Right atrium auricular region (tissue), 2 donors: Measurements from ENCODE around the gene GALNT13. TPM values are rescaled to one million over a fixed set of nuclear protein-coding genes. Genes with fewer than 3 reads are reported as not detected.

Experiments used
- DNase-seq: peaks from one replicate; pipeline ENCODE4 v3.0.0-alpha.2; 2019; ENCODE audit warnings: low spot score
- H3K27ac ChIP-seq, 2 donors: fragments of 200-600 bp; sonication (generic); 1 replicate in 1 of 2; 2 replicates in 1 of 2; pipeline ENCODE4 v1.5.1; 2016 to 2019
- H3K27me3 ChIP-seq, 2 donors: fragments of 200-600 bp; sonication (generic); one replicate each; pipeline versions ENCODE4 v1.5.1 to v1.6.0; 2017 to 2019
- H3K36me3 ChIP-seq: fragments of 200-600 bp; sonication (generic); one replicate; pipeline ENCODE4 v1.5.1; 2016
- H3K4me1 ChIP-seq, 2 donors: fragments of 200-600 bp; sonication (generic); one replicate each; pipeline versions ENCODE4 v1.5.1 to v1.6.0; 2017 to 2019
- H3K4me3 ChIP-seq, 2 donors: fragments of 200-600 bp; sonication (generic); 1 replicate in 1 of 2; 2 replicates in 1 of 2; pipeline ENCODE4 v1.5.1; 2017 to 2019; ENCODE audit warnings: mild to moderate bottlenecking in 1 of 2, moderate library complexity in 1 of 2
- H3K9me3 ChIP-seq, 2 donors: fragments of 200-600 bp; sonication (generic); one replicate each; pipeline ENCODE4 v1.5.1; 2019
- total RNA-seq, 2 donors: library from RNA; depleted of rRNA; stranded (reverse); fragments of >200 nt; gene quantifications; one replicate each; pipeline ENCODE4 v1.1.0, GENCODE V29; 2016
- TF ChIP-seq, protein P1 (sequence below), 2 donors: fragments of 200-600 bp; sonication (generic); IDR thresholded peaks; one replicate each; pipeline ENCODE4 v1.5.1; 2019; ENCODE audit warnings: antibody characterized with exemption in 2 of 2

Gene GALNT13
- total RNA-seq, 2 donors from 2014 or later: 0.55 to 2.2 TPM

DNA sequence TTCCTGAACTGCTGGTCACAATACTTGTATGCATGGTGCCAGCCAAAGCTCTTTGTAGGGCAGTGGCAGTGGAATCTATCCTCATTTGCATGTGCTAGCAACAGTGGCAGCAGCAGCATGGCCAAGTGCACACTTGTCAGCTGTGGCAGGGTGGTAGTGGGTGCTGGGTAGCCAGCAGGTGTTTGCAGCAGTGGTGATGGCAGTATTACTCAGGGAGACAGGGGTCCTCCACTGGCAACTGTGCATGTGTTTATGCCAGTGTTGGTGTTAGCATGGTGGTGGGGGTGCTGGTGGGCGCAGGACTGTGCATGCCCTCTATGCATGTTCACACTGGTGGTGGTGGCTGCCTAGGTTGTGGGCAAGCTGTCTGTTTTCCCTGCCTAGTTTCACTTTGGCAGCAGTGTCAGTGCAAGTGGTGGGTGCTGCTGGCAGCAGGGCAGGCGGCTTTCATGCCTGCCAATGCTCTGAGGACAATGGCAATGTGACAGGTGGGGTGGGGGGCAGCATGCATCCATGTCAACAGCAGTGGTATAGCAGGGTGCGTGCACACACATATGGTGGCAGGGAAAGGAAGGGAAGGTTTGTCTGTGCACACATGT is 41.2 kb downstream of the GALNT13 start:
- Histone ChIP-seq H3K4me1 (no peaks in the 10 kb centered on the region), H3K36me3 (no peaks in the 10 kb centered on the region), H3K4me3 (no peak overlapping the region), H3K27me3 (no peaks in the 10 kb centered on the region), H3K27ac (no peak overlapping the region), H3K9me3 (peaks cover 0 to 14% of the 10 kb centered on the region in 2 donors)
- TF ChIP-seq, protein P1, sequence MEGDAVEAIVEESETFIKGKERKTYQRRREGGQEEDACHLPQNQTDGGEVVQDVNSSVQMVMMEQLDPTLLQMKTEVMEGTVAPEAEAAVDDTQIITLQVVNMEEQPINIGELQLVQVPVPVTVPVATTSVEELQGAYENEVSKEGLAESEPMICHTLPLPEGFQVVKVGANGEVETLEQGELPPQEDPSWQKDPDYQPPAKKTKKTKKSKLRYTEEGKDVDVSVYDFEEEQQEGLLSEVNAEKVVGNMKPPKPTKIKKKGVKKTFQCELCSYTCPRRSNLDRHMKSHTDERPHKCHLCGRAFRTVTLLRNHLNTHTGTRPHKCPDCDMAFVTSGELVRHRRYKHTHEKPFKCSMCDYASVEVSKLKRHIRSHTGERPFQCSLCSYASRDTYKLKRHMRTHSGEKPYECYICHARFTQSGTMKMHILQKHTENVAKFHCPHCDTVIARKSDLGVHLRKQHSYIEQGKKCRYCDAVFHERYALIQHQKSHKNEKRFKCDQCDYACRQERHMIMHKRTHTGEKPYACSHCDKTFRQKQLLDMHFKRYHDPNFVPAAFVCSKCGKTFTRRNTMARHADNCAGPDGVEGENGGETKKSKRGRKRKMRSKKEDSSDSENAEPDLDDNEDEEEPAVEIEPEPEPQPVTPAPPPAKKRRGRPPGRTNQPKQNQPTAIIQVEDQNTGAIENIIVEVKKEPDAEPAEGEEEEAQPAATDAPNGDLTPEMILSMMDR (IDR thresholded peaks at IDR 0.05): no peak
- no peak for DNase-seq

DNA sequence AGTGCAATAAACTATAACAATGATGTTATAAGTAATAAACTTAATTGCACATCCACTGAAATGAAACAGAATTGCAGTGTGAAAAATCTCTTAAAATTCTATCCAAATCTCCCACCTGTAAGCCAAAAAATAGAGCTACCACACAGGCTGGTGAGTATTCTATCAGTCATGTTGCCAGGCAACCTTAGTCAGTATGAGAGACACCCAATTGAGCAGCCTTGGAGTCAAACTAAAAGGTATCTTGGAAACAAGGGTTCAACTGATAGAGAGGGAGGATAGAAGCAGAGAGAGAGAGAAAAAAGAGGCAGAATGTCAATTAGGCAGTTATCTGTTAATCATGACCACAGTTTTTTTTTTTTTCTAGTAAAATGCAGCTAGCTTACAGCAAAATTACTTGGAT is 45.8 kb downstream of the GALNT13 start:
- Histone ChIP-seq H3K4me1 (no peaks in the 10 kb centered on the region), H3K27ac (no peak overlapping the region), H3K4me3 (no peak overlapping the region), H3K9me3 (no peaks in the 10 kb centered on the region), H3K27me3 (no peaks in the 10 kb centered on the region), H3K36me3 (no peaks in the 10 kb centered on the region)
- DNase-seq: no peak
- TF ChIP-seq, protein P1 (IDR thresholded peaks at IDR 0.05): no peak

DNA sequence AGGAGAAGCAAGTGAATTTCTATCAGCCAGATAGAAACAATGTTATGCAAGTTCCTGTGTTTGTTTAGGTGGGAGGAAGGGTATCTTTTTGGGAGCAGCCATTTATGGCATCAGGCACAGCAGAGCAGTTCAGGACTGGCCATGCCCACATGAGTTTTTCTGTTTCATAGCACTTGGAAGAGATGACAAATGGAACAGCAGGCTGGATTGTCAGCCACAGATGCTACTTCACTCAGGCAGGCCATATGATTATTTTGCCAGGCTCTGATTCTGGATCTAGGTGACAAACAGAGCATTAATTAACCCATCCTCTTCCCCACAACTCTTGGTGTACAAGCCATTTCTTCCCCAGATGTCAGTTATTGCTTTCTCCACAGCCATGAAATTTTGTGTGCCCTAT is 63.8 kb downstream of the GALNT13 start:
- Histone ChIP-seq H3K4me3 (no peak overlapping the region), H3K27me3 (no peaks in the 10 kb centered on the region), H3K9me3 (no peaks in the 10 kb centered on the region), H3K36me3 (no peaks in the 10 kb centered on the region), H3K4me1 (no peaks in the 10 kb centered on the region), H3K27ac (no peak overlapping the region)
- DNase-seq: no peak
- TF ChIP-seq, protein P1 (IDR thresholded peaks at IDR 0.05): no peak

DNA sequence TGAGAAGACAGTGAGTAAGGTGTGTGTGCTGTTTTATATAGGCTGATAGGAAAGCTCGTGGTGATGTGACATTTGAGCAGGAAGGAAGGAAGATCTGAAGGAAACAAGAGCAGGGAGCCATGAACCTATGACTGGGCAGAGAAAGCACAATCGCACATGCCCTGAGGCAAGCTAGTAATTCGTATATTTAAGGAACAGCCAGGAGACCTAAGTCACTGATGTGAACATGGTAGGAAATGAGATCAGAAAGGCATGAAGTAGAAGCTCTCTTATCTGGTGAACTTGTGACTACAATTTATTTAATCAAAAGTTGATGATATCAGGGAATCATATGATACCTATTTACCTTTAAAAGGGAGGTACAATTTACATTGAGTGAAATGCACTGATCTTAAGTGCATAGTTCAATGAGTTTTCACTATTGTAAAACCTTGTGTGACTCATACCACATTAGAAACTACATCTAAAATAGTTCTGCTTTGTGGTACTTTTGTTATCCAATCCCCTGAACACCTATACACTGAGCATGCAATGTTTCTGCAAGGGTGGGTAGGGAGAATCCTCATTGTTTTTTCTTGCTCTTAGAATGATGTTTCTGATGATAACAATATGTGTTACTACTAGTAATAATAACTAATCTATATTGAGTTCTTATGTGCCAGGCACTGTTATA is 67.5 kb downstream of the GALNT13 start:
- H3K27ac ChIP-seq: no peak overlapping the region
- TF ChIP-seq, protein P1 (IDR thresholded peaks at IDR 0.05): no peak
- H3K9me3 ChIP-seq: no peaks in the 10 kb centered on the region
- no peaks in the 10 kb centered on the region for H3K36me3 ChIP-seq
- H3K27me3 ChIP-seq: no peaks in the 10 kb centered on the region
- H3K4me3 ChIP-seq: no peak overlapping the region
- no peaks in the 10 kb centered on the region for H3K4me1 ChIP-seq
- DNase-seq: no peak

DNA sequence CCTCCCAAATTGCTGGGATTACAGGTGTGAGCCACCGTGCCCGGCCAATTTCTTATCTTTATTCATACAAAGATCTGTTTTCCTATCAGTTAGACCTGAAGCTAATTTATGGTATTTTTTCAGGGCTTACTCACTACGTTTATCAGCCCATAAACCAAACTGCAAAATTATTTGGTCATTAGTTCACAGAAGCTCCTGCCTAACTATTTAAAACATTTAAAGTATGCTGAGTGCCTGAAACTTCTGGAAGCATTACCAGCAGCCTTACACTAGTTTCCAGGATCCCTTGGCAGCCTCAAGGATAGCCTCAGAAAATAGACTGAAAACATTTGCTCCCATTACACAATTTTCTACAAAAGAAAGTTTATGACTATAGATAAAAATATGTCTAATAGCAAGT is 68.8 kb downstream of the GALNT13 start:
- H3K4me1 ChIP-seq: no peaks in the 10 kb centered on the region
- no peaks in the 10 kb centered on the region for H3K27me3 ChIP-seq
- DNase-seq: no peak
- TF ChIP-seq, protein P1 (IDR thresholded peaks at IDR 0.05): no peak
- no peak overlapping the region for H3K27ac ChIP-seq
- H3K4me3 ChIP-seq: no peak overlapping the region
- no peaks in the 10 kb centered on the region for H3K36me3 ChIP-seq
- no peaks in the 10 kb centered on the region for H3K9me3 ChIP-seq

DNA sequence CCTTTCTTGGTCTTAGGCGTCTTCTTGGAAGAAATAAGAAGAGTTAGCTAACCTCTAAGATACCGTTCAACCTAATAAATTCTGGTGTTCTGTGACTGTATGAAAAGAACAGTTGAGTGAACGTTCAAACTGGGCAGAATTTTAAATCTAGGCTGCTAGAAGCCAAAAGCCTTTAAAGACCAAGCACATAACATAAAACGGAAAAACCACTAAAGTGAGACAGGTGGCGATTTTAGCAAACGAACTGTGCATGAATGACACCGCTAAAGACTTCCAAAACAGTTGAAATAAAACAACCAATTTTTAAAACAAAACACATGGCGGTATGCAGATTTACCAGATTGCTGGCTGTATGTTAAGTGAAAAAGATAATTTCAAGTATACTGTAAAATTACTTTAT is 73.1 kb downstream of the GALNT13 start:
- TF ChIP-seq, protein P1 (IDR thresholded peaks at IDR 0.05): no peak
- Histone ChIP-seq H3K27me3 (no peaks in the 10 kb centered on the region), H3K4me1 (no peaks in the 10 kb centered on the region), H3K36me3 (no peaks in the 10 kb centered on the region), H3K27ac (no peak overlapping the region), H3K9me3 (no peaks in the 10 kb centered on the region), H3K4me3 (no peak overlapping the region)
- no peak for DNase-seq
